ENCODE results near the gene LMAN2.

DNA sequence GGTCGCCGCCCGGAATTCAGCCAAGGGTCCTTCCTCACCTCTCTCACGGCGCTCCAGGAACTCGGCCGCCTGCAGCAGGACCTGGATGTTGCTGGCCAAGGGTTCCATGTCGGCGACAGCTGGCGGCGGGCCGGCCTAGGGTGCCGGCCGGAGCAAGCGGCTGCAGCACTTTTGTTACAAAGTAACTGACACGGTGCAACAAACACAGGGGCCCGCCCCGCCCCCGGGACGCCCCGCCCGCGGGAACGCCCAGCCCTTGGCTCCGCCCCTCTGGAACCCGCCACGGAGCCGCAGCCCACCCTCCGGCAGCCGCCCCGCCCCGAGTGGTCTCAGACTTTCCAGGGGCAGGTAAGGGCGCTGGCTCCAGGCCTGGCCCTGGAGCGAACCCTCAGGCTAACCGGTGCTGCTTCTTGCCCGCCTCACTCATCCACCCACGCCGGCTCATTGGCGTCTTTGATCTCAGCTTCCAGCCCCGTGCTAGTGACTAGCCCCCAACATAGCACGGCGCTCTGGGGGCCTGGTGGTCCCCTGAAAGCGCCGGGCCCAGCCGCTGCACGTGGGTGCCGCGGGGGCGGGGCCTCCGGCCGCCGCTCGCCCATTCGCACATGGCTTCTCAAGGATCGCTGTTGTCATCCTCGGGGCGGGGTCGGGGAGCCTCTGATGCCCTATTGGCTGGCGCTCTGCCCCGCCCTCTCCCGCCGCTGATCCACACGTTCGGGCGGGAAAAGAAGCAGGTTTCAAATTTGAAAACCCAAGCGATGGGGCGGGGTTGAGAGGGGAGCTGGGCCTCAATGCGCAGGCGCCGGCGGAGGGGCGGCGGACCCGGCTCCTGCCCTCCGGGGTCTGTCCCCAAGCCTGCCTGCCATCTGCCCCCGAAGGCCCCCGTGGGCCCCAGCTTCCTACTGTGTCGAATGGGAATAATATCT lies 39.5 kb downstream of the LMAN2 start, which contains the start of gene MXD3:
- TF ChIP-seq, protein P1, sequence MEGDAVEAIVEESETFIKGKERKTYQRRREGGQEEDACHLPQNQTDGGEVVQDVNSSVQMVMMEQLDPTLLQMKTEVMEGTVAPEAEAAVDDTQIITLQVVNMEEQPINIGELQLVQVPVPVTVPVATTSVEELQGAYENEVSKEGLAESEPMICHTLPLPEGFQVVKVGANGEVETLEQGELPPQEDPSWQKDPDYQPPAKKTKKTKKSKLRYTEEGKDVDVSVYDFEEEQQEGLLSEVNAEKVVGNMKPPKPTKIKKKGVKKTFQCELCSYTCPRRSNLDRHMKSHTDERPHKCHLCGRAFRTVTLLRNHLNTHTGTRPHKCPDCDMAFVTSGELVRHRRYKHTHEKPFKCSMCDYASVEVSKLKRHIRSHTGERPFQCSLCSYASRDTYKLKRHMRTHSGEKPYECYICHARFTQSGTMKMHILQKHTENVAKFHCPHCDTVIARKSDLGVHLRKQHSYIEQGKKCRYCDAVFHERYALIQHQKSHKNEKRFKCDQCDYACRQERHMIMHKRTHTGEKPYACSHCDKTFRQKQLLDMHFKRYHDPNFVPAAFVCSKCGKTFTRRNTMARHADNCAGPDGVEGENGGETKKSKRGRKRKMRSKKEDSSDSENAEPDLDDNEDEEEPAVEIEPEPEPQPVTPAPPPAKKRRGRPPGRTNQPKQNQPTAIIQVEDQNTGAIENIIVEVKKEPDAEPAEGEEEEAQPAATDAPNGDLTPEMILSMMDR (IDR thresholded peaks at IDR 0.05; ENCODE audit: low read depth, low read length, poor library complexity, severe bottlenecking) = no peak
- no peak for TF ChIP-seq EZH2phosphoT487 (IDR thresholded peaks at IDR 0.05; ENCODE audit: borderline replicate concordance, low read length)
